ENCODE data around the gene FAM161B.

GRCh38 chr14:73888971-73889370 lies 60.9 kb downstream of the FAM161B start:
- TF ChIP-seq CTCF (IDR thresholded peaks at IDR 0.05; ENCODE audit: insufficient read depth, low read length) (no peak), POLR2AphosphoS5 (IDR thresholded peaks at IDR 0.05; ENCODE audit: low read depth) (no peak)
- TF ChIP-seq, protein P1, sequence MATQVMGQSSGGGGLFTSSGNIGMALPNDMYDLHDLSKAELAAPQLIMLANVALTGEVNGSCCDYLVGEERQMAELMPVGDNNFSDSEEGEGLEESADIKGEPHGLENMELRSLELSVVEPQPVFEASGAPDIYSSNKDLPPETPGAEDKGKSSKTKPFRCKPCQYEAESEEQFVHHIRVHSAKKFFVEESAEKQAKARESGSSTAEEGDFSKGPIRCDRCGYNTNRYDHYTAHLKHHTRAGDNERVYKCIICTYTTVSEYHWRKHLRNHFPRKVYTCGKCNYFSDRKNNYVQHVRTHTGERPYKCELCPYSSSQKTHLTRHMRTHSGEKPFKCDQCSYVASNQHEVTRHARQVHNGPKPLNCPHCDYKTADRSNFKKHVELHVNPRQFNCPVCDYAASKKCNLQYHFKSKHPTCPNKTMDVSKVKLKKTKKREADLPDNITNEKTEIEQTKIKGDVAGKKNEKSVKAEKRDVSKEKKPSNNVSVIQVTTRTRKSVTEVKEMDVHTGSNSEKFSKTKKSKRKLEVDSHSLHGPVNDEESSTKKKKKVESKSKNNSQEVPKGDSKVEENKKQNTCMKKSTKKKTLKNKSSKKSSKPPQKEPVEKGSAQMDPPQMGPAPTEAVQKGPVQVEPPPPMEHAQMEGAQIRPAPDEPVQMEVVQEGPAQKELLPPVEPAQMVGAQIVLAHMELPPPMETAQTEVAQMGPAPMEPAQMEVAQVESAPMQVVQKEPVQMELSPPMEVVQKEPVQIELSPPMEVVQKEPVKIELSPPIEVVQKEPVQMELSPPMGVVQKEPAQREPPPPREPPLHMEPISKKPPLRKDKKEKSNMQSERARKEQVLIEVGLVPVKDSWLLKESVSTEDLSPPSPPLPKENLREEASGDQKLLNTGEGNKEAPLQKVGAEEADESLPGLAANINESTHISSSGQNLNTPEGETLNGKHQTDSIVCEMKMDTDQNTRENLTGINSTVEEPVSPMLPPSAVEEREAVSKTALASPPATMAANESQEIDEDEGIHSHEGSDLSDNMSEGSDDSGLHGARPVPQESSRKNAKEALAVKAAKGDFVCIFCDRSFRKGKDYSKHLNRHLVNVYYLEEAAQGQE (IDR thresholded peaks at IDR 0.05; ENCODE audit: insufficient replicate concordance, low read depth): no peak

Data from HL-60 (cell line).